Measurements from ENCODE around the gene SPON2. TPM values are rescaled to one million over a fixed set of nuclear protein-coding genes. Genes with fewer than 3 reads are reported as not detected.

Gene SPON2
- total RNA-seq, 1 donor from 2014 or later = 13.9 TPM

DNA sequence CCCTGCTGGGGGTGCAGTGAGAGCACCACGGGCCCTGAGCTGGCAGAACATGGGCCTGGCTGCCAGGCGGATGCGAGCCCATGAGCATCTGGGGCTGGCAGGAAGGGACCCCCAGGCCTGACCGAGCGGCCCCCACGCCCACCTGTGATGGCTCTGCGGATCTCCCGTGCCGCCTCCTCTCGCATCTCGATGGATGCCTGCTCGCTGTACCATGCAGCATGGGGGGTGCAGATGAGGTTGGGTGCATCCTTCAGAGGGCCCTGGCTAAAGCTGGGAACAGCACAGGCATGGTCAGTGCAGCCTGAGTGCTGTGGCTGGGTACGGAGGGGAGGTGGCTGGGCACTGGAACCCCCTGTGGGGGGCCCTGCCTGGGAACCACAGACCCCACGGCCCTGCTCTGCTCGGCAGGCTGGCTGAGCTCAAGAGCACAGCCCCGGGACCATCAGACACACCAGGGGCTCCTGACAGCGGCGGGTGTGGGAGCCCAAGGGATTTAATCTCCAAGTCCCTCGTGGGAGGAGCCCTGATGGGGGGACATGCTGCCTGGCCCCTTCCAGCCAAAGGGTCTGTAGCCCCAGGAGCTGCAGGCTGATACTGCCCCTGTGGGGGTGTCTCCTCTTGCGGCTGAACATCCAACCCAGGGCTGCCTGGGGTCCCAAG lies 41.1 kb upstream of the SPON2 start:
- Histone ChIP-seq H3K27me3 (ENCODE audit: low read depth) (no peaks in the 10 kb centered on the region), H3K4me1 (peaks cover 65% of the 10 kb centered on the region), H3K4me3 (no peak overlapping the region), H3K36me3 (peaks cover 76% of the 10 kb centered on the region), H3K27ac (replicated peaks) (no peak overlapping the region), H3K9me3 (replicated peaks) (no peaks in the 10 kb centered on the region)
- TF ChIP-seq, protein P1, sequence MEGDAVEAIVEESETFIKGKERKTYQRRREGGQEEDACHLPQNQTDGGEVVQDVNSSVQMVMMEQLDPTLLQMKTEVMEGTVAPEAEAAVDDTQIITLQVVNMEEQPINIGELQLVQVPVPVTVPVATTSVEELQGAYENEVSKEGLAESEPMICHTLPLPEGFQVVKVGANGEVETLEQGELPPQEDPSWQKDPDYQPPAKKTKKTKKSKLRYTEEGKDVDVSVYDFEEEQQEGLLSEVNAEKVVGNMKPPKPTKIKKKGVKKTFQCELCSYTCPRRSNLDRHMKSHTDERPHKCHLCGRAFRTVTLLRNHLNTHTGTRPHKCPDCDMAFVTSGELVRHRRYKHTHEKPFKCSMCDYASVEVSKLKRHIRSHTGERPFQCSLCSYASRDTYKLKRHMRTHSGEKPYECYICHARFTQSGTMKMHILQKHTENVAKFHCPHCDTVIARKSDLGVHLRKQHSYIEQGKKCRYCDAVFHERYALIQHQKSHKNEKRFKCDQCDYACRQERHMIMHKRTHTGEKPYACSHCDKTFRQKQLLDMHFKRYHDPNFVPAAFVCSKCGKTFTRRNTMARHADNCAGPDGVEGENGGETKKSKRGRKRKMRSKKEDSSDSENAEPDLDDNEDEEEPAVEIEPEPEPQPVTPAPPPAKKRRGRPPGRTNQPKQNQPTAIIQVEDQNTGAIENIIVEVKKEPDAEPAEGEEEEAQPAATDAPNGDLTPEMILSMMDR (IDR thresholded peaks at IDR 0.05; ENCODE audit: borderline replicate concordance) = no peak
- intact Hi-C loops (cut with micrococcal nuclease) = no loop called here
- DNase-seq = peak; percentile 14

DNA sequence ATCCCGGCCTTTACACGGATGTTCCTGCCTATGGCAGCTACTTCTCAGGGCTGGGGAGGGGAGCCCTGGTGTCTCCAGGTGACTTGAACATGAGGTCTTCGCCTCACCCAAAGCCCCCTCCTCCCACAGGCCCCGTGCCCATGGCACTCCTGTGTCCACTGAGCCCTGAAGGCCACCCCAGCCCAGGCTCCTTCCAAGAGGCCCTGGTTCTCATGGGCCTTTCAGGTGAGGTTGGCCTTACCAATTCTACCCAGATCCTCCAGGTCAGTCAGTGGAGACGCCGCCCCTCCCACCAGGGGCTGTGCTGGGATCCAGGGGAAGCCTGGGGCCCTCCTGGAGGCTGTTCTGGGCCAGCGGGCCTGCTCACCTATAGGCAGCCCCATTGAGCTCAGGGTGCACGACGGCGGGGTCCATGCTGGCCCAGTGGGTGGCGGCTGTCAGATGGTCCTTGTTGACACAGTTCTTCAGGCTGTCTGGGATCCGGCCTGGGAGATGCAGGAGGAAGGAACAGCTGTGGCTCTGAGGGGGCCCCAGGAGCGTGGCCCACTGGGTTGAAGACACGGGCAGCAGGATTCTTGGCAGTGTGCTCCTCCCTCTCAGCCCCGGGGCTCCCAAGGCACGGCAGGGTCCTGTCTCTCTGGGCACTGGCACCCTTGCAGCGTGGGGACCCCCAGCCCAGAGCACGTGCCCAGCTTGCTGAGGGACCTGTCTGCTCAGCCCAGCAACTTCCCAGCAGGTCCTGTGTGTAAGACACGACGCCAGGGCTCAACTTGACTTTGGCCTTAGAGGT lies 40.4 kb upstream of the SPON2 start:
- H3K27me3 ChIP-seq (ENCODE audit: low read depth) = no peaks in the 10 kb centered on the region
- TF ChIP-seq, protein P1 (IDR thresholded peaks at IDR 0.05; ENCODE audit: borderline replicate concordance) = no peak
- peak; percentile 15 for DNase-seq
- no peaks in the 10 kb centered on the region for H3K9me3 ChIP-seq (replicated peaks)
- H3K27ac ChIP-seq (replicated peaks) = no peak overlapping the region
- no peak overlapping the region for H3K4me3 ChIP-seq
- intact Hi-C loops (cut with micrococcal nuclease) = no loop called here
- peaks cover 71% of the 10 kb centered on the region for H3K36me3 ChIP-seq
- H3K4me1 ChIP-seq = peaks cover 72% of the 10 kb centered on the region

DNA sequence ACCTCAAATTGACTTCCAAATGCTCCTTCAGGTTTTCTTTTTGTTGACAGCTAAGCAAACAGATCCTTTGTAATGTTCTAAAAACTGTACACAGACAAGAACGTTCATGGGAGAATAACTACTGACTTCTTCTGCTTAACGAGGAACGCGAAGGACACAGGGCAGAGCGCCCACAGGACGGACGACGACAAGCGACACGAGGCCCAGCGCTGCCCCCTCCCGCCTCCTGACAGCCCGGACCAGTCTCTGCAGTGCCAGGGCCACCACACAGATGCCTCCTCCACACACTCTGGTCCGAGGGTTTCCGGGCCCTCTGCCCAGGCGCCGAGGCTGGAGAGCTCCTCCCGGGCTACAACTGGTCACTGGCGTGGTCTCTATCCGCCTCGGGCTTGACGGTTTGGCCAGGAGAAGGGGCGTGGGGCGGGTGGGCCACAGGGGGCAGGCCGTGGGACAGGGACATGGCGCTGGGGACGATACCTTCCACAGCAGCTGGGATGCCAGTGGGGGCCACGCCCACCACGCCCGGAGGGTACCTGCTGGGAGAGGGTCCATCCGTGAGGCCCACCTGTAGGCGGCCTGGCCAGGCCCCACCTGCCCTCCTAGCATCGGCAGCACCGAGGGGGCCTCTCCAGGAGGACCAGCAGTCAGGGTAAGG lies 39.6 kb upstream of the SPON2 start:
- Histone ChIP-seq H3K36me3 (peaks cover 67% of the 10 kb centered on the region), H3K4me3 (no peak overlapping the region), H3K27me3 (ENCODE audit: low read depth) (no peaks in the 10 kb centered on the region), H3K9me3 (replicated peaks) (no peaks in the 10 kb centered on the region), H3K27ac (replicated peaks) (no peak overlapping the region), H3K4me1 (peaks cover 73% of the 10 kb centered on the region)
- intact Hi-C loops (cut with micrococcal nuclease) = no loop called here
- TF ChIP-seq, protein P1 (IDR thresholded peaks at IDR 0.05; ENCODE audit: borderline replicate concordance) = no peak
- peak; percentile 14 for DNase-seq

DNA sequence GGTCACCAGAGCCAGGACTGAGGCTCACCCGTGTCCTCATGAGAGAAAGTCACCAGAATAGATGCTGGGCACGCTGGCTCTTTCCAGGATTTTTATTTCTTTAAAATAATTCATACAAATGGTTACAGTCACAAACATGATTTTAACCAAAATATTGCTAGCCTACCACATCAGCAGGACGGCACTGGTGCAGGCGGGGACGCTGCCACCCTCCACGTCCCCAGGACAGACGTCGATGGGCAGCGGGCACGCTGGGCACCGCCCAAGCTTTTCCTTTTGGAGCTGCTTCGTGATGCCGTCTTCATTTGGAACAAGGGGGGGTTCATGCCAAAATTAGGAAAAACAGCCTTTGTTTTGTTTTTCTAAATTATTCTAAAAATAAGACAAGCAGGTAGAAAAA lies 39.0 kb upstream of the SPON2 start:
- H3K27ac ChIP-seq (replicated peaks) = peak overlapping the region; percentile 85
- intact Hi-C loops (cut with micrococcal nuclease) = no loop called here
- TF ChIP-seq, protein P1 (IDR thresholded peaks at IDR 0.05; ENCODE audit: borderline replicate concordance) = no peak
- H3K9me3 ChIP-seq (replicated peaks) = no peaks in the 10 kb centered on the region
- peaks cover 60% of the 10 kb centered on the region for H3K36me3 ChIP-seq
- no peaks in the 10 kb centered on the region for H3K27me3 ChIP-seq (ENCODE audit: low read depth)
- no peak overlapping the region for H3K4me3 ChIP-seq
- peaks cover 68% of the 10 kb centered on the region for H3K4me1 ChIP-seq
- peak; percentile 9 for DNase-seq

DNA sequence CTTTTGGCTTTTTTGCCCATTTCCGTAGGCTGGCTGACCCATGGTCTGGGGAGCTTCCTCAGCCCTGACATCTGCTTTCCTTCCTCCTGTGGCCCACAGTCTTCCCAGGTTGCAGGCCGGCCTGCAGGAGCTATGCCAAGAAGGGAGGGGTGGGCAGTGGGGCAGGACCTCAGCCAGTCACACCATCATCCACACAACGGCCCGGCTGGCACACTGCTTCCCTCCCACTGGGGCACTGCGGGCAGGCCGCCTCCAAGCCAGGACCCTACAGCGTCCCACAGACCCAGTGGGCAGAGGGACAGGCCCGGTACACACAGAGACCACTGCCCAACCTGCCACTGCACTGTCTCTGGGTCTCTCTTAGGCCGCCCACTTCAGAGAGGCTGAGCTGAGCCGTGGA lies 38.6 kb upstream of the SPON2 start:
- H3K27ac ChIP-seq (replicated peaks) = peak overlapping the region; percentile 85
- TF ChIP-seq, protein P1 (IDR thresholded peaks at IDR 0.05; ENCODE audit: borderline replicate concordance) = no peak
- H3K4me3 ChIP-seq = no peak overlapping the region
- no peaks in the 10 kb centered on the region for H3K27me3 ChIP-seq (ENCODE audit: low read depth)
- peaks cover 56% of the 10 kb centered on the region for H3K36me3 ChIP-seq
- peaks cover 64% of the 10 kb centered on the region for H3K4me1 ChIP-seq
- DNase-seq = peak; percentile 14
- intact Hi-C loops (cut with micrococcal nuclease) = no loop called here
- H3K9me3 ChIP-seq (replicated peaks) = no peaks in the 10 kb centered on the region
